Measurements from ENCODE around the gene ACOT9. TPM values are rescaled to one million over a fixed set of nuclear protein-coding genes. Genes with fewer than 3 reads are reported as not detected.
"Not testable (repeated sequence)": the region's sequence is repeated elsewhere in the genome, so short reads cannot be mapped to it uniquely, and the experiment has no call there.

The ACOT9 gene
- total and polyA plus RNA-seq, 4 donors = 30.5 to 46.7 (median 45.1) TPM

DNA sequence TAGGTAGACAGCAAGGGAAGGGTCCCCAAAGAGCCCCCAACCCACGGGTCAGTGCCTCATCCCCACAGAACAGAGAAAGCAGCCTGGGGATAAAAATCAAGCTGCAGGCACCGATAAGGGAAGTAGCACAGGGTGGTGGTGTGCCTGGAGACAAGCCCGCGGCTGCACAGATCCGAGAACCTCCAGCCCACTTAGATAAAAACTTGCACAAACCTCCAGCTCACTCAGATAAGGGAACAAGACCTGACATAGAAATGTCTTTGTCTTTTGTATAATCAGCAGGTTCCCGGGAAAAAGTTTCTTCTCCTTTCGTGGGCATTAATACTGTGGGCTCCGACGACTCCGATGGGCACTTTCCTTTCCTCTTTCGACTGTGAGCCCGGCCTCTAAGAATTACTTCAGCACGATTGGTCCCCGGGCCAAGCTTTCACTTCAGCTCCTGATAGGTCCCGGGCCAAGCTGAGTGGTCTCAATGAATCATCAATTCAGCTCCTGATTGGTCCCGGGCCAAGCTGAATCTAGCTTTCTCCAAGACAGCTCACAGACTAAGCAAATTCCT, 43.4 kb downstream of the ACOT9 start:
- ATAC-seq (ENCODE audit: insufficient read depth, low FRiP score) (no peak), DNase-seq (peak; percentile 2 to 22 (median 21))
- peaks cover 0 to 14% (median 3%) of the 10 kb centered on the region in 4 donors for H3K36me3 ChIP-seq (ENCODE audit: control insufficient read depth in 4 of 4, insufficient read depth in 4 of 4, low read length in 4 of 4)
- H3K4me3 ChIP-seq = no peak overlapping the region
- H3K9me3 ChIP-seq (ENCODE audit: control insufficient read depth in 4 of 4, insufficient read depth in 3 of 4, low read length in 3 of 4) = no peaks in the 10 kb centered on the region
- WGBS, 2 donors = 21 to 51% methylated on average over 16 of the region's 16 CpGs
- no peak overlapping the region for H3K9ac ChIP-seq (ENCODE audit: insufficient read depth in 1 of 2, low read length in 2 of 2)
- peaks cover 0 to 2% (median 0%) of the 10 kb centered on the region in 5 donors for H3K4me1 ChIP-seq (ENCODE audit: control insufficient read depth in 5 of 5, insufficient read depth in 5 of 5, low read length in 5 of 5)
- H3K27me3 ChIP-seq (ENCODE audit: control insufficient read depth in 3 of 3, insufficient read depth in 3 of 3, low read length in 2 of 3) = peaks cover 0 to 2% (median 0%) of the 10 kb centered on the region in 3 donors
- no peak overlapping the region for H3K27ac ChIP-seq (ENCODE audit: low read depth in 1 of 2, low read length in 1 of 2)
- TF ChIP-seq, protein P1, sequence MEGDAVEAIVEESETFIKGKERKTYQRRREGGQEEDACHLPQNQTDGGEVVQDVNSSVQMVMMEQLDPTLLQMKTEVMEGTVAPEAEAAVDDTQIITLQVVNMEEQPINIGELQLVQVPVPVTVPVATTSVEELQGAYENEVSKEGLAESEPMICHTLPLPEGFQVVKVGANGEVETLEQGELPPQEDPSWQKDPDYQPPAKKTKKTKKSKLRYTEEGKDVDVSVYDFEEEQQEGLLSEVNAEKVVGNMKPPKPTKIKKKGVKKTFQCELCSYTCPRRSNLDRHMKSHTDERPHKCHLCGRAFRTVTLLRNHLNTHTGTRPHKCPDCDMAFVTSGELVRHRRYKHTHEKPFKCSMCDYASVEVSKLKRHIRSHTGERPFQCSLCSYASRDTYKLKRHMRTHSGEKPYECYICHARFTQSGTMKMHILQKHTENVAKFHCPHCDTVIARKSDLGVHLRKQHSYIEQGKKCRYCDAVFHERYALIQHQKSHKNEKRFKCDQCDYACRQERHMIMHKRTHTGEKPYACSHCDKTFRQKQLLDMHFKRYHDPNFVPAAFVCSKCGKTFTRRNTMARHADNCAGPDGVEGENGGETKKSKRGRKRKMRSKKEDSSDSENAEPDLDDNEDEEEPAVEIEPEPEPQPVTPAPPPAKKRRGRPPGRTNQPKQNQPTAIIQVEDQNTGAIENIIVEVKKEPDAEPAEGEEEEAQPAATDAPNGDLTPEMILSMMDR (IDR thresholded peaks at IDR 0.05; ENCODE audit: control extremely low read depth, extremely low read depth) = no peak

DNA sequence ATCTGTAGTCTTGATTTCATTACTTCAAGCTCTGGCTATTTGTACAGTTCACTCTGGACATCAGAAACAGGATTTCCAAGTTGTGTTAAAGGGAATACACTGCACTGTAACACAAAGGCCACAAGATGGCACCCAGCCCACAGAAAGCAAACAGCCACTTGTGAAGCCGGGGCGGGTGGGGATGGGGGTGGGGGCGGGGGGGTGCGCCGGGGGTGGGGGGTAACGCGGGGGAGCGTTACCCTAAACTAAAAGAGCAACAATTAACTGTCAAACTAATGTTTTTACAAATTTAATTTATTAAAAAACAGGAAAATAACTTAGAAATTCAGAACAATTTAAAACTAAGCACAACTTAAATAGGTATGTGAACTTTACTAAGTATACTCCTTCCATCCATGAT, 48.5 kb downstream of the ACOT9 start:
- DNase-seq (peak; percentile 59 to 72 (median 63)), ATAC-seq (ENCODE audit: insufficient read depth, low FRiP score) (no peak)
- H3K27ac ChIP-seq (ENCODE audit: low read depth in 1 of 2, low read length in 1 of 2) = no peak overlapping the region
- no peak overlapping the region for H3K4me3 ChIP-seq
- 0% methylated on average over 4 to 8 of the region's 8 CpGs for WGBS, 2 donors
- H3K9ac ChIP-seq (ENCODE audit: insufficient read depth in 1 of 2, low read length in 2 of 2) = no peak overlapping the region
- no peaks in the 10 kb centered on the region for H3K36me3 ChIP-seq (ENCODE audit: control insufficient read depth in 4 of 4, insufficient read depth in 4 of 4, low read length in 4 of 4)
- TF ChIP-seq, protein P1 (IDR thresholded peaks at IDR 0.05; ENCODE audit: control extremely low read depth, extremely low read depth) = peak; percentile 40
- peaks cover 0 to 2% (median 0%) of the 10 kb centered on the region in 3 donors for H3K27me3 ChIP-seq (ENCODE audit: control insufficient read depth in 3 of 3, insufficient read depth in 3 of 3, low read length in 2 of 3)
- H3K4me1 ChIP-seq (ENCODE audit: control insufficient read depth in 5 of 5, insufficient read depth in 5 of 5, low read length in 5 of 5) = peaks cover 0 to 2% (median 0%) of the 10 kb centered on the region in 5 donors
- no peaks in the 10 kb centered on the region for H3K9me3 ChIP-seq (ENCODE audit: control insufficient read depth in 4 of 4, insufficient read depth in 3 of 4, low read length in 3 of 4)

DNA sequence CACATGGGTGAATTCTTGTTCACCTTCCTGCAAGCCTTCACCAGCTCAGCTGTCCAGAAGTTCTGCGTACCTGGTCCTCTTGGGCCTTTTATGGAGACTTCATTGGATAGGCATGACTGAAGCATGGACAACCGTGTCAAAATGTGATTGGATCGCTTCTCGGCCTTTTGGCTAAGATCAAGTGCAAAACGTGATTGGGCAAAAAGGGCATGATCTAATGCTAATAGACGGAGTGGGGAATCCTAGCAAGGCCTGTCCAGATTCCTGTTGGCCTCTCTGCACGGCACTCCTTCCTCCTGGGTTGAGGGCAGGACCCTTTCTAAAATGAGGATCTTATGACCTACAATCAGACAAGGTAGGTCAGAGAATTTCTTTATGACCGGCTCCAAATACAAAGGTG, 50.9 kb downstream of the ACOT9 start:
- no peaks in the 10 kb centered on the region for H3K36me3 ChIP-seq (ENCODE audit: control insufficient read depth in 4 of 4, insufficient read depth in 4 of 4, low read length in 4 of 4)
- 70 to 86% methylated on average over 8 of the region's 8 CpGs for WGBS, 2 donors
- no peak for DNase-seq
- H3K27ac ChIP-seq (ENCODE audit: low read depth in 1 of 2, low read length in 1 of 2) = no peak overlapping the region
- no peaks in the 10 kb centered on the region for H3K9me3 ChIP-seq (ENCODE audit: control insufficient read depth in 4 of 4, insufficient read depth in 3 of 4, low read length in 3 of 4)
- H3K9ac ChIP-seq (ENCODE audit: insufficient read depth in 1 of 2, low read length in 2 of 2) = no peak overlapping the region
- no peak overlapping the region for H3K4me3 ChIP-seq
- TF ChIP-seq, protein P1 (IDR thresholded peaks at IDR 0.05; ENCODE audit: control extremely low read depth, extremely low read depth) = no peak
- no peak for ATAC-seq (ENCODE audit: insufficient read depth, low FRiP score)
- H3K4me1 ChIP-seq (ENCODE audit: control insufficient read depth in 5 of 5, insufficient read depth in 5 of 5, low read length in 5 of 5) = no peaks in the 10 kb centered on the region
- peaks cover 0 to 2% (median 0%) of the 10 kb centered on the region in 3 donors for H3K27me3 ChIP-seq (ENCODE audit: control insufficient read depth in 3 of 3, insufficient read depth in 3 of 3, low read length in 2 of 3)

DNA sequence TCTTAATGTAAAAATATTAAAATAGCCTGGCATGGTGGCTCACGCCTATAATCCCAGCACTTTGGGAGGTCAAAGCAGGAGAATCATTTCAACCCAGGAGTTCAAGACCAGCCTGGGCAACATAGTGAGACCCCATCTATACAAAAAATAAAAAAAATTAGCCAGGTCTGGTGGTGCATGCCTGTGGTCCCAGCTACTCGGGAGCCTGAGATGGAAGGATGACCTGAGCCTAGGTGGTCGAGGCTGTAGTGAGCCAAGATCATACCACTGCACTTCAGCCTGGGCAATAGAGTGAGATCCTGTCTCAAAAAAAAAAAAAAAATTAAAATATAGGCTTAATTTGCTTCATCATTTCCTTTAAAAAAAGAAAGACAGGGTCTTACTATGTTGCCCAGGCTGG, 66.6 kb downstream of the ACOT9 start:
- not testable (repeated sequence) for DNase-seq; H3K4me3 ChIP-seq; H3K36me3 ChIP-seq (ENCODE audit: control insufficient read depth in 4 of 4, insufficient read depth in 4 of 4, low read length in 4 of 4); H3K27ac ChIP-seq (ENCODE audit: low read depth in 1 of 2, low read length in 1 of 2); H3K9ac ChIP-seq (ENCODE audit: insufficient read depth in 1 of 2, low read length in 2 of 2); H3K4me1 ChIP-seq (ENCODE audit: control insufficient read depth in 5 of 5, insufficient read depth in 5 of 5, low read length in 5 of 5); H3K9me3 ChIP-seq (ENCODE audit: control insufficient read depth in 4 of 4, insufficient read depth in 3 of 4, low read length in 3 of 4); ATAC-seq (ENCODE audit: insufficient read depth, low FRiP score)
- WGBS, 2 donors = 81 to 94% methylated on average over 3 of the region's 3 CpGs
- peaks cover 0 to 11% (median 2%) of the 10 kb centered on the region in 3 donors for H3K27me3 ChIP-seq (ENCODE audit: control insufficient read depth in 3 of 3, insufficient read depth in 3 of 3, low read length in 2 of 3)

All from lung (tissue), 12 donors.